HL-60 (cell line): Measurements from ENCODE around the gene SLC2A4RG.

Experiments used
- DNase-seq, 2 experiments: peaks; one replicate each; pipeline ENCODE4 v3.0.0-alpha.2; 2010 to 2020; ENCODE audit warnings: low read depth in 1 of 2, low spot score in 1 of 2
- H3K27ac ChIP-seq: fragments of 250-450 bp; sonication (Bioruptor Pico); replicated peaks from 2 replicates; pipeline ENCODE4 v1.5.1; 2020; ENCODE audit warnings: mild to moderate bottlenecking, moderate library complexity
- H3K27me3 ChIP-seq: fragments of 250-450 bp; sonication (Bioruptor Pico); 2 replicates; pipeline ENCODE4 v1.5.1; 2021; ENCODE audit warnings: mild to moderate bottlenecking, moderate library complexity; ENCODE audit not compliant: insufficient read depth, poor library complexity, severe bottlenecking
- H3K4me3 ChIP-seq: replicated peaks from 2 replicates; pipeline ENCODE4 v1.5.1; 2011; ENCODE audit warnings: mild to moderate bottlenecking, control low read depth, low read length; ENCODE audit not compliant: insufficient read depth
- GABPA ChIP-seq: IDR thresholded peaks from 2 replicates; pipeline ENCODE4 v1.6.1; 2012; ENCODE audit warnings: low read depth
- POLR2AphosphoS5 ChIP-seq: IDR thresholded peaks from 2 replicates; pipeline ENCODE4 v1.6.1; 2012; ENCODE audit warnings: low read depth
- SPI1 ChIP-seq: IDR thresholded peaks from 2 replicates; pipeline ENCODE4 v1.6.1; 2012; ENCODE audit warnings: low read depth, mild to moderate bottlenecking, borderline replicate concordance
- TF ChIP-seq, protein P1 (sequence below): IDR thresholded peaks from 2 replicates; pipeline ENCODE4 v1.6.1; 2012; ENCODE audit warnings: low read depth; ENCODE audit not compliant: insufficient replicate concordance
- TF ChIP-seq, protein P2 (sequence below): IDR thresholded peaks from one replicate; pipeline ENCODE4 v1.5.1; 2011; ENCODE audit warnings: low read length, control low read depth, inconsistent platforms; ENCODE audit not compliant: insufficient read depth

The SLC2A4RG gene

DNA sequence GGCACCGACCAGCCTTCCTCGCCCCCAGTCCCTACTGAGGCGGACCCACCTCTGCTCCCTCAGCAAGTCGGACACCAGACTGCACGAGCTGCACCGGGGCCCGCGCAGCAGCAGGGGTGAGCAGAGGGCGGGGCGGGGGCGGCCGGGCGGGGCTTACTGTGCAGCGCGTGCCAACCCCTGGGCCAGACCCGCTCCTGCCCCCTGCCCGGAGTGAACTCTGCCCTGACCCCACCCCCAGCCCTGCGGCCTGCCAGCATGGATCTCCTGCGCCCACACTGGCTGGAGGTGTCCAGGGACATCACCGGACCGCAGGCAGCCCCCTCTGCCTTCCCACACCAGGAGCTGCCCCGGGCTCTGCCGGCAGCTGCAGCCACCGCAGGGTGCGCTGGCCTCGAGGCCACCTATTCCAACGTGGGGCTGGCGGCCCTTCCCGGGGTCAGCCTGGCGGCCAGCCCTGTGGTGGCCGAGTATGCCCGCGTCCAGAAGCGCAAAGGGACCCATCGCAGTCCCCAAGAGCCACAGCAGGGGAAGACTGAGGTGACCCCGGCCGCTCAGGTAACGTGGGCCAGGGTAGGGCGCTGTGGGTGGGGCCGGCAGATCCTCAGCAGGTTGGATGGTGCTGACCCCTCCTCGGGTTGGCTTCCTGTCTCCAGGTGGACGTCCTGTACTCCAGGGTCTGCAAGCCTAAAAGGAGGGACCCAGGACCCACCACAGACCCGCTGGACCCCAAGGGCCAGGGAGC is 1.5 kb upstream of the SLC2A4RG start:
- Histone ChIP-seq H3K27me3 (no peaks in the 10 kb centered on the region), H3K4me3 (no peak overlapping the region), H3K27ac (no peak overlapping the region)
- TF ChIP-seq GABPA, result no peak
- TF ChIP-seq, protein P1, sequence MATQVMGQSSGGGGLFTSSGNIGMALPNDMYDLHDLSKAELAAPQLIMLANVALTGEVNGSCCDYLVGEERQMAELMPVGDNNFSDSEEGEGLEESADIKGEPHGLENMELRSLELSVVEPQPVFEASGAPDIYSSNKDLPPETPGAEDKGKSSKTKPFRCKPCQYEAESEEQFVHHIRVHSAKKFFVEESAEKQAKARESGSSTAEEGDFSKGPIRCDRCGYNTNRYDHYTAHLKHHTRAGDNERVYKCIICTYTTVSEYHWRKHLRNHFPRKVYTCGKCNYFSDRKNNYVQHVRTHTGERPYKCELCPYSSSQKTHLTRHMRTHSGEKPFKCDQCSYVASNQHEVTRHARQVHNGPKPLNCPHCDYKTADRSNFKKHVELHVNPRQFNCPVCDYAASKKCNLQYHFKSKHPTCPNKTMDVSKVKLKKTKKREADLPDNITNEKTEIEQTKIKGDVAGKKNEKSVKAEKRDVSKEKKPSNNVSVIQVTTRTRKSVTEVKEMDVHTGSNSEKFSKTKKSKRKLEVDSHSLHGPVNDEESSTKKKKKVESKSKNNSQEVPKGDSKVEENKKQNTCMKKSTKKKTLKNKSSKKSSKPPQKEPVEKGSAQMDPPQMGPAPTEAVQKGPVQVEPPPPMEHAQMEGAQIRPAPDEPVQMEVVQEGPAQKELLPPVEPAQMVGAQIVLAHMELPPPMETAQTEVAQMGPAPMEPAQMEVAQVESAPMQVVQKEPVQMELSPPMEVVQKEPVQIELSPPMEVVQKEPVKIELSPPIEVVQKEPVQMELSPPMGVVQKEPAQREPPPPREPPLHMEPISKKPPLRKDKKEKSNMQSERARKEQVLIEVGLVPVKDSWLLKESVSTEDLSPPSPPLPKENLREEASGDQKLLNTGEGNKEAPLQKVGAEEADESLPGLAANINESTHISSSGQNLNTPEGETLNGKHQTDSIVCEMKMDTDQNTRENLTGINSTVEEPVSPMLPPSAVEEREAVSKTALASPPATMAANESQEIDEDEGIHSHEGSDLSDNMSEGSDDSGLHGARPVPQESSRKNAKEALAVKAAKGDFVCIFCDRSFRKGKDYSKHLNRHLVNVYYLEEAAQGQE, result no peak
- no peak; the same call in 1 of the 2 replicates for TF ChIP-seq POLR2AphosphoS5
- no peak for TF ChIP-seq SPI1
- TF ChIP-seq, protein P2, sequence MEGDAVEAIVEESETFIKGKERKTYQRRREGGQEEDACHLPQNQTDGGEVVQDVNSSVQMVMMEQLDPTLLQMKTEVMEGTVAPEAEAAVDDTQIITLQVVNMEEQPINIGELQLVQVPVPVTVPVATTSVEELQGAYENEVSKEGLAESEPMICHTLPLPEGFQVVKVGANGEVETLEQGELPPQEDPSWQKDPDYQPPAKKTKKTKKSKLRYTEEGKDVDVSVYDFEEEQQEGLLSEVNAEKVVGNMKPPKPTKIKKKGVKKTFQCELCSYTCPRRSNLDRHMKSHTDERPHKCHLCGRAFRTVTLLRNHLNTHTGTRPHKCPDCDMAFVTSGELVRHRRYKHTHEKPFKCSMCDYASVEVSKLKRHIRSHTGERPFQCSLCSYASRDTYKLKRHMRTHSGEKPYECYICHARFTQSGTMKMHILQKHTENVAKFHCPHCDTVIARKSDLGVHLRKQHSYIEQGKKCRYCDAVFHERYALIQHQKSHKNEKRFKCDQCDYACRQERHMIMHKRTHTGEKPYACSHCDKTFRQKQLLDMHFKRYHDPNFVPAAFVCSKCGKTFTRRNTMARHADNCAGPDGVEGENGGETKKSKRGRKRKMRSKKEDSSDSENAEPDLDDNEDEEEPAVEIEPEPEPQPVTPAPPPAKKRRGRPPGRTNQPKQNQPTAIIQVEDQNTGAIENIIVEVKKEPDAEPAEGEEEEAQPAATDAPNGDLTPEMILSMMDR, result no peak
- DNase-seq, result no peak

DNA sequence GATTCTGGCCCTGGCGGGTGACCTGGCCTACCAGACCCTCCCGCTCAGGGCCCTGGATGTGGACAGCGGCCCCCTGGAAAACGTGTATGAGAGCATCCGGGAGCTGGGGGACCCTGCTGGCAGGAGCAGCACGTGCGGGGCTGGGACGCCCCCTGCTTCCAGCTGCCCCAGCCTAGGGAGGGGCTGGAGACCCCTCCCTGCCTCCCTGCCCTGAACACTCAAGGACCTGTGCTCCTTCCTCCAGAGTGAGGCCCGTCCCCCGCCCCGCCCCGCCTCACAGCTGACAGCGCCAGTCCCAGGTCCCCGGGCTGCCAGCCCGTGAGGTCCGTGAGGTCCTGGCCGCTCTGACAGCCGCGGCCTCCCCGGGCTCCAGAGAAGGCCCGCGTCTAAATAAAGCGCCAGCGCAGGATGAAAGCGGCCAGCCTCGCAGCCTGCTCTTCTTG is 868 bp upstream of the SLC2A4RG start:
- DNase-seq, result no peak
- no peaks in the 10 kb centered on the region for H3K27me3 ChIP-seq
- H3K27ac ChIP-seq, result no peak overlapping the region
- TF ChIP-seq POLR2AphosphoS5 (no peak), SPI1 (no peak), GABPA (no peak)
- TF ChIP-seq, protein P2, result no peak
- TF ChIP-seq, protein P1, result no peak
- H3K4me3 ChIP-seq, result no peak overlapping the region

DNA sequence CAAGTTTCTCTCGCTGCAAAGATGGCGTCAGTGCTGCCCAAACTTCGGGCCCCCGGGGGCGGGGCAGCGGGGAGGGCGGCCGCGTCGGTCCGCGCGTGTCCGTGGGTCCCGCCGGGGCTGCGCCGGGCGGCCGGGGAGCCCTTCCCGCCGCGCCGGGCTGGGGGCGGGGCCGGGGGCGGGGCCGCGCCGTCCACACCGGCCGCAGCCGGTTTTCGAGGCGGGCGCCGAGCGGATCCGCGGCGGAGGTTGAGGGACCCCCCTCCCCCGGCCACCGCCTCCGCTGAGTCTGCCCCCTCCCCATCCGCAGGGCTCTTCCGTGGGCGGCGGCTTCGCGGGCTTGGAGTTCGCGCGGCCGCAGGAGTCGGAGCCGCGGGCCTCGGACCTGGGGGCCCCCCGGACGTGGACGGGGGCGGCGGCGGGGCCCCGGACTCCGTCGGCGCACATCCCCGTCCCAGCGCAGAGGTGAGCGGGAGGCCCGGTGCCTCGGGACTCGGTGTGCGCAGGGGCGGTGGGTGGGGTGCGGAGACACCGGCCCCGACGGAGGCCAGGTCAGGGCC is 572 bp downstream of the SLC2A4RG start:
- Histone ChIP-seq H3K27me3 (no peaks in the 10 kb centered on the region), H3K4me3 (peak overlapping the region; percentile 67), H3K27ac (peak overlapping the region; percentile 81)
- TF ChIP-seq SPI1 (no peak), POLR2AphosphoS5 (no peak), GABPA (no peak)
- TF ChIP-seq, protein P1, result no peak
- TF ChIP-seq, protein P2, result no peak
- DNase-seq, result peak; percentile 38 to 52
